Activated CD8-positive, alpha-beta memory T cell treated with anti-CD3 and anti-CD28 coated beads, Interleukin-2, amount 10 ng/mL, durations not matched to agents 7 days and 5 days (primary cell): ENCODE results near the gene TTC4. TPM values are rescaled to one million over a fixed set of nuclear protein-coding genes. Genes with fewer than 3 reads are reported as not detected.
"Not testable (repeated sequence)": the region's sequence is repeated elsewhere in the genome, so short reads cannot be mapped to it uniquely, and the experiment has no call there.

ENCODE experiments used
- ATAC-seq: fragments of 150-1000 bp; cut with Tn5 transposase; one replicate; pipeline ENCODE4 v1.10.0; 2021; ENCODE audit warnings: moderate library complexity
- CTCF ChIA-PET: fragments of 350-600 bp; sonication (Branson Sonifier 250); formaldehyde crosslinking; loops from one replicate; lab custom pipeline; 2021; ENCODE audit warnings: antibody characterized with exemption; lab: Charles Lee
- DNase-seq: peaks from one replicate; pipeline ENCODE4 v3.0.0-alpha.2; 2020
- H3K27ac Mint-ChIP-seq: one replicate; pipeline ENCODE4 v1.8.0; 2021; ENCODE audit warnings: mild to moderate bottlenecking, mixed read lengths
- H3K27me3 Mint-ChIP-seq: one replicate; pipeline ENCODE4 v1.8.0; 2021; ENCODE audit warnings: mixed read lengths
- H3K36me3 Mint-ChIP-seq: one replicate; pipeline ENCODE4 v1.8.0; 2021; ENCODE audit warnings: mild to moderate bottlenecking, mixed read lengths
- H3K4me1 Mint-ChIP-seq: one replicate; pipeline ENCODE4 v1.8.0; 2021; ENCODE audit warnings: mixed read lengths
- H3K4me3 Mint-ChIP-seq: one replicate; pipeline ENCODE4 v1.8.0; 2021; ENCODE audit warnings: mild to moderate bottlenecking, moderate library complexity, mixed read lengths
- H3K9me3 Mint-ChIP-seq: one replicate; pipeline ENCODE4 v1.8.0; 2022; ENCODE audit warnings: low read depth, mixed read lengths
- total RNA-seq, 2 experiments: library from RNA; stranded (reverse); gene quantifications; one replicate each; pipeline ENCODE4 v1.2.3, GENCODE V29; 2021

The TTC4 gene
- total RNA-seq, 2 experiments from 2014 or later = 19.6 to 26.3 TPM

GRCh38 chr1:54764133-54764921 lies 48.7 kb downstream of the TTC4 start, which contains the start of gene PARS2:
TSS of gene PARS2 (minus strand) at chr1:54764523. CDS start at chr1:54759161, 5,362 bp downstream.
- peak within 1 kb of the TSS; percentile 90 for H3K27ac Mint-ChIP-seq
- H3K9me3 Mint-ChIP-seq = no peaks in the 10 kb centered on the region
- ATAC-seq (peak; percentile 97), DNase-seq (peak; percentile 97)
- peaks cover 18% of the 10 kb centered on the region for H3K4me1 Mint-ChIP-seq
- H3K4me3 Mint-ChIP-seq = peak within 1 kb of the TSS; percentile 92
- no peaks in the 10 kb centered on the region for H3K36me3 Mint-ChIP-seq
- H3K27me3 Mint-ChIP-seq = no peaks in the 10 kb centered on the region
- CTCF ChIA-PET = interaction anchor here (0.6 to 4.5 kb wide), 4 partner anchors 37 to 232 kb away, joined by 3 to 20 read pairs (median 5); partner anchors contain the start of gene TTC22

GRCh38 chr1:54764922-54765561 lies 49.4 kb downstream of the TTC4 start:
- Mint-ChIP-seq H3K4me1 (peaks cover 18% of the 10 kb centered on the region), H3K9me3 (no peaks in the 10 kb centered on the region), H3K27ac (peak overlapping the region; percentile 63), H3K36me3 (no peaks in the 10 kb centered on the region), H3K27me3 (no peaks in the 10 kb centered on the region), H3K4me3 (peak overlapping the region; percentile 92)
- CTCF ChIA-PET = interaction anchor here (1.7 to 4.5 kb wide), 3 partner anchors 11 to 40 kb away, joined by 6 to 20 read pairs (median 7); partner anchors contain the start of gene TTC22
- ATAC-seq = peak; percentile 22
- DNase-seq = no peak

DNA sequence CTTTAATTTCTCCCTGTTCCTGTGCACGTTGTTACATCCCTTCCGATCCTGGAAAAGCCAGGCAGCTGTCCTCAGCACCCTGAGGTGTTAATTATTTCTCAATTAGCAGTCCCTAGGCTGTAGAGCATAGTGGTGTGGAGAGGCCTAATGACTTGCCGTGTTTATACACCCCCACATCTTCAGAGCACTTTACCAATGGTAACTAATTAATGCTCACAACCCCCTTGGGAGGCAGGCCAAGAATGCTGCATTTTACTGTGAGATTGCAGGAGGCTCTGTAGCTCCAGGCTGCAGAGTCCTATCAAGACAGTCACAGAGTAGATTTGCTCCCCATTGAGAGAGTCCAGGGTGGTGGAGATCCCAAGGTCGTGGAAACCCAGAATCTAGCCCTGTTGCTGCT lies 51.1 kb downstream of the TTC4 start:
- Mint-ChIP-seq H3K9me3 (no peaks in the 10 kb centered on the region), H3K36me3 (no peaks in the 10 kb centered on the region), H3K4me3 (no peak overlapping the region), H3K4me1 (peaks cover 18% of the 10 kb centered on the region), H3K27ac (no peak overlapping the region), H3K27me3 (no peaks in the 10 kb centered on the region)
- DNase-seq (no peak), ATAC-seq (no peak)
- CTCF ChIA-PET = interaction anchor here (2.4 to 4.5 kb wide), 2 partner anchors 10 to 34 kb away, joined by 6 to 20 read pairs; partner anchors contain the start of gene TTC22

- H3K9me3 Mint-ChIP-seq = no peaks in the 10 kb centered on the region
- CTCF ChIA-PET = interaction anchor here (1.0 to 4.5 kb wide), 3 partner anchors 25 to 33 kb away, joined by 3 to 20 read pairs (median 3); partner anchors contain the start of gene TTC22
- no peak overlapping the region for H3K27ac Mint-ChIP-seq
- peaks cover 18% of the 10 kb centered on the region for H3K4me1 Mint-ChIP-seq
- DNase-seq = no peak
- H3K36me3 Mint-ChIP-seq = no peaks in the 10 kb centered on the region
- no peaks in the 10 kb centered on the region for H3K27me3 Mint-ChIP-seq
- ATAC-seq = no peak
- H3K4me3 Mint-ChIP-seq = no peak overlapping the region
Measured at GRCh38 chr1:54767526-54767925, 51.9 kb downstream of the TTC4 start.

- DNase-seq (peak; percentile 47), ATAC-seq (no peak)
- no peak overlapping the region for H3K4me3 Mint-ChIP-seq
- H3K36me3 Mint-ChIP-seq = no peaks in the 10 kb centered on the region
- H3K9me3 Mint-ChIP-seq = no peaks in the 10 kb centered on the region
- peaks cover 13% of the 10 kb centered on the region for H3K4me1 Mint-ChIP-seq
- H3K27ac Mint-ChIP-seq = no peak overlapping the region
- H3K27me3 Mint-ChIP-seq = no peaks in the 10 kb centered on the region
- CTCF ChIA-PET = interaction anchor here (0.8 to 4.5 kb wide), 4 partner anchors 25 to 33 kb away, joined by 3 to 20 read pairs (median 3); partner anchors contain the start of gene TTC22
Measured at GRCh38 chr1:54768093-54768492, 52.4 kb downstream of the TTC4 start.

DNA sequence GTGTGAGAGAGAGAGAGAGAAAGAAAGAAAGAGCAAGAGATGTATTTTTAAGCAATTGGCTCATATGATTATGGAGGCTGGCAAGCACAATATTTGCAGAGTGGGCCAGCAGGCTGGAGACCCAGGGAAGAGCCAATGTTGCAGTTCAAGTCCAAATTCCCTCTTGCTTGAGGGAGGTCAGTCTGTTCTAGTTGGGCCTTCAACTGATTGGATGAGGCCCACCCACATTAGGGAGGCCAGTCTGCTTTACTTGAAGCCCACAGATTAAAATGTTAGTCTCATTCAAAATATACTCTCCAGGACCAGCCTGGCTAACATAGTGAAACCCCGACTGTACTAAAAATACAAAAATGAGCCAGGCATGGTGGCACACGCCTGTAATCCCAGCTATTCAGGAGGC lies 57.3 kb downstream of the TTC4 start:
- no peak overlapping the region for H3K4me3 Mint-ChIP-seq
- H3K9me3 Mint-ChIP-seq = no peaks in the 10 kb centered on the region
- no peak overlapping the region for H3K27ac Mint-ChIP-seq
- ATAC-seq (no peak), DNase-seq (no peak)
- H3K27me3 Mint-ChIP-seq = no peaks in the 10 kb centered on the region
- peaks cover 2% of the 10 kb centered on the region for H3K4me1 Mint-ChIP-seq
- H3K36me3 Mint-ChIP-seq = no peaks in the 10 kb centered on the region
- CTCF ChIA-PET = no interaction called here

DNA sequence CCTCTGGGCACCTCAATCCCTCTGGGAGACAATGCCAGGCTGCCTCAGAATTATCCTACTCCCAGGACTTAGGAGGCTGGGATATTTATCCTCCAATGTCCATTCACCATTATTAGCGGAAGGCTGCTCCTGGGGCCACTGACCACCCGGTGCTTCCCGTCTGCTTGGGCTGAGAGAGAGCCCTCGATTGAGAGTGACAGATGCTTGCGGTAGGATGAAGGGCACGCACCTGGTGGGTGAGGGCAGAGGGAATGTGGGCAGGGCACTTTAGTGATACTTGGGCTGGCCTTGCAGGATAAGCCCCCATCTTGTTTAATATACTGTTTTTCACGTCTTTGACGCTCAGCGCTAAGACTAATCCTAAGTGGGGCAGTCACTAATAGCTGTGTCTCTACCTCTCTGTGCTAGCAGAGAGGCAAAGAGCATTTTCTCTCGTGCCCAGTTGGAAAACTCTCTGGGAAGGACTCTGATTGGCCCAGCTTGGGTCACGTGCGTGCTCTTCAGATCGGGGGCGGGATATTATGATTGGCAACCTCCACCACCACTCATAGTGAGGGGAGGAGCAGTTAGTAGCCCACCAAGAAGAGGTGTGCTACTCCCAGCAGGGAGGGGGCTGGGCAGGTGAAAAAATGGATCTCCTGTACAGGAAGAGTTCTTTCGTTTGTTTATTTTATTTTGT lies 59.3 kb downstream of the TTC4 start:
- DNase-seq (no peak), ATAC-seq (no peak)
- no peak overlapping the region for H3K4me3 Mint-ChIP-seq
- CTCF ChIA-PET = interaction anchor here (1.0 kb wide), 1 partner anchor 26 kb away, joined by 3 read pairs; the partner anchor contains the start of gene TTC22
- peaks cover 2% of the 10 kb centered on the region for H3K36me3 Mint-ChIP-seq
- no peaks in the 10 kb centered on the region for H3K9me3 Mint-ChIP-seq
- no peaks in the 10 kb centered on the region for H3K27me3 Mint-ChIP-seq
- H3K27ac Mint-ChIP-seq = no peak overlapping the region
- H3K4me1 Mint-ChIP-seq = peaks cover 2% of the 10 kb centered on the region

- H3K27ac Mint-ChIP-seq, H3K36me3 Mint-ChIP-seq, H3K27me3 Mint-ChIP-seq, H3K9me3 Mint-ChIP-seq, H3K4me1 Mint-ChIP-seq, ATAC-seq, H3K4me3 Mint-ChIP-seq, DNase-seq: not testable (repeated sequence)
- CTCF ChIA-PET = interaction anchor here (0.8 to 1.5 kb wide), 3 partner anchors 10 to 25 kb away, joined by 3 to 6 read pairs (median 3); partner anchors contain the start of gene TTC22
Measured at GRCh38 chr1:54775828-54776721, 60.4 kb downstream of the TTC4 start.

DNA sequence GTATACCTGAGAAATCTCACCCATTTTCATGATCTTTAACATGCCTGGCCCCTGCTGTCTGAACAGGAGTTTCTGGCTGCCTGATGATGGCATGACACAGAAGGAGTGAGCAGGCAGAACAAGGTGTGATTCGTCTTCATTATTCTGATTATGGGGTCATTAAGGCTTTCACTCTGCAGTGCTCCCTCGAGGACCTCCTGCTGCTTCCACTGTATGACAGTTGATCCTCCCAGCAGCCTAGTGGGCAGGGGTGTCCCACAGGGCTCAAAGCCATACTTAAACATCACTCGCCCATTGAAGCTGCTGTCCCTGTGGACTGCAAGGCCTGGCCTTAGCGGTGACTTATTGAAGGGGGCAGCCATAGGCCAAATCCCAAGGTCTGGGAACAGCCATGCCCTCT lies 61.4 kb downstream of the TTC4 start:
- no peak for DNase-seq
- Mint-ChIP-seq H3K27me3 (no peaks in the 10 kb centered on the region), H3K36me3 (peaks cover 7% of the 10 kb centered on the region), H3K27ac (no peak overlapping the region), H3K4me1 (peaks cover 2% of the 10 kb centered on the region), H3K9me3 (no peaks in the 10 kb centered on the region), H3K4me3 (no peak overlapping the region)
- no peak for ATAC-seq
- CTCF ChIA-PET = interaction anchor here (0.6 to 1.5 kb wide), 2 partner anchors 11 to 1304 kb away, joined by 3 to 6 read pairs; no protein-coding TSS in a partner anchor

DNA sequence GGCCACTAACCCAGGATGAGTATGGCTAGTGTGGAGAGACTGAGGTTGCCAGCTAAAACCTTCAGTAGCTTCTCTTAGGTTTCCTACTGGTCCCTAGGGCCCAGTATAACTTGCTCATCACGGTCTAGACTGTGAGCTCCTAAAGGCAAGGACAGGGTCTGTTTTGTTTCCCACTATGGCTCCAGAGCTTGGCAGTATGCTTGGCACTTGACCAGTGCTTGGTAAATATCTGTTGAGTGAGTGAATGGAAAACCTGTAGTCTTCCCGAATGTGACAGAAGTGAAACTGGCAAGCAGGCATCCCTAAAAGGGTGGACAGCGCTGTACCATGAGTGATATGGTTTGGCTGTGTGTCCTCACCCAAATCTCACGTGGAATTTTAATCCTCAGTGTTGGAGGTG lies 61.8 kb downstream of the TTC4 start:
- CTCF ChIA-PET = interaction anchor here (0.6 kb wide), 1 partner anchor 1305 kb away, joined by 3 read pairs; no protein-coding TSS in a partner anchor
- Mint-ChIP-seq H3K36me3 (peaks cover 7% of the 10 kb centered on the region), H3K4me3 (no peak overlapping the region), H3K4me1 (peaks cover 2% of the 10 kb centered on the region), H3K27me3 (no peaks in the 10 kb centered on the region), H3K9me3 (no peaks in the 10 kb centered on the region), H3K27ac (no peak overlapping the region)
- ATAC-seq (no peak), DNase-seq (no peak)

- Mint-ChIP-seq H3K4me1 (no peaks in the 10 kb centered on the region), H3K4me3 (no peak overlapping the region), H3K9me3 (no peaks in the 10 kb centered on the region), H3K27ac (no peak overlapping the region), H3K27me3 (no peaks in the 10 kb centered on the region), H3K36me3 (peaks cover 13% of the 10 kb centered on the region)
- DNase-seq (no peak), ATAC-seq (no peak)
- CTCF ChIA-PET = interaction anchor here (0.9 to 1.3 kb wide), 3 partner anchors 19 to 30 kb away, joined by 3 read pairs; partner anchors contain the start of gene TTC22
Measured at GRCh38 chr1:54781023-54781723, 65.5 kb downstream of the TTC4 start.

DNA sequence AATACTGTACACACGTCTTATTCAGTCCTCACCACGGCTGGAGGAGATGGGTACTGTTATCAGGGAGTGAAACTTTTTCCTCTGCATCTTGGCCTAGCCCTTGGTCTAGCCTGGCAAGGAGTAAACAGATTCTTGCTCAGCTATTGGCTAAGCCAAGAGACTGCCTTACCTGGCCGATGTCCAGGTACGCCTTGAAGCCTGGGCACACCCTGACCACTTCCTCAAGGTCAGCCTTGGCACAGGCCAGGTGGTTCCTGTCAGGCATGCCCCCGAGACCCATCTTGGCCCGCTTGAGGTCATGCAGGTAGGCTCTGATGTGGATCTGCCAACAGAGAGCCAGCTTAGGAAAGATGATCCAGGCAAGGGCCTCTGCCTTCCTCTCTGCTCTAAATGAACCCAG lies 66.5 kb downstream of the TTC4 start:
- H3K36me3 Mint-ChIP-seq = peaks cover 13% of the 10 kb centered on the region
- no peaks in the 10 kb centered on the region for H3K27me3 Mint-ChIP-seq
- no peak for DNase-seq
- no peak overlapping the region for H3K4me3 Mint-ChIP-seq
- no peaks in the 10 kb centered on the region for H3K4me1 Mint-ChIP-seq
- H3K27ac Mint-ChIP-seq = no peak overlapping the region
- no peaks in the 10 kb centered on the region for H3K9me3 Mint-ChIP-seq
- ATAC-seq = no peak
- CTCF ChIA-PET = no interaction called here
